Measurements from ENCODE around the gene EIF4ENIF1.

- TF ChIP-seq CTCF (IDR thresholded peaks at IDR 0.05), result no peak
- TF ChIP-seq POLR2A (IDR thresholded peaks at IDR 0.05; ENCODE audit: low read depth), result no peak
- no peak for TF ChIP-seq EP300 (IDR thresholded peaks at IDR 0.05)
Observed at GRCh38 chr22:31489632-31490495, at the start of gene EIF4ENIF1.
